Stimulated activated CD4-positive, alpha-beta T cell treated with anti-CD3 and anti-CD28 coated beads, Interleukin-12 subunit alpha, Interleukin-12 subunit beta, amount 100 ng/mL, for 48 hours (primary cell): ENCODE results near the gene INHA.
A peak's percentile ranks its signal among the peaks of the same experiment; 100 is the strongest.

Experiments used
- DNase-seq, 3 donors: peaks; one replicate each; pipeline ENCODE4 v3.0.0-alpha.2; 2020; ENCODE audit warnings: low read depth in 2 of 3, low spot score in 1 of 3

Gene INHA, protein sequence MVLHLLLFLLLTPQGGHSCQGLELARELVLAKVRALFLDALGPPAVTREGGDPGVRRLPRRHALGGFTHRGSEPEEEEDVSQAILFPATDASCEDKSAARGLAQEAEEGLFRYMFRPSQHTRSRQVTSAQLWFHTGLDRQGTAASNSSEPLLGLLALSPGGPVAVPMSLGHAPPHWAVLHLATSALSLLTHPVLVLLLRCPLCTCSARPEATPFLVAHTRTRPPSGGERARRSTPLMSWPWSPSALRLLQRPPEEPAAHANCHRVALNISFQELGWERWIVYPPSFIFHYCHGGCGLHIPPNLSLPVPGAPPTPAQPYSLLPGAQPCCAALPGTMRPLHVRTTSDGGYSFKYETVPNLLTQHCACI

DNA sequence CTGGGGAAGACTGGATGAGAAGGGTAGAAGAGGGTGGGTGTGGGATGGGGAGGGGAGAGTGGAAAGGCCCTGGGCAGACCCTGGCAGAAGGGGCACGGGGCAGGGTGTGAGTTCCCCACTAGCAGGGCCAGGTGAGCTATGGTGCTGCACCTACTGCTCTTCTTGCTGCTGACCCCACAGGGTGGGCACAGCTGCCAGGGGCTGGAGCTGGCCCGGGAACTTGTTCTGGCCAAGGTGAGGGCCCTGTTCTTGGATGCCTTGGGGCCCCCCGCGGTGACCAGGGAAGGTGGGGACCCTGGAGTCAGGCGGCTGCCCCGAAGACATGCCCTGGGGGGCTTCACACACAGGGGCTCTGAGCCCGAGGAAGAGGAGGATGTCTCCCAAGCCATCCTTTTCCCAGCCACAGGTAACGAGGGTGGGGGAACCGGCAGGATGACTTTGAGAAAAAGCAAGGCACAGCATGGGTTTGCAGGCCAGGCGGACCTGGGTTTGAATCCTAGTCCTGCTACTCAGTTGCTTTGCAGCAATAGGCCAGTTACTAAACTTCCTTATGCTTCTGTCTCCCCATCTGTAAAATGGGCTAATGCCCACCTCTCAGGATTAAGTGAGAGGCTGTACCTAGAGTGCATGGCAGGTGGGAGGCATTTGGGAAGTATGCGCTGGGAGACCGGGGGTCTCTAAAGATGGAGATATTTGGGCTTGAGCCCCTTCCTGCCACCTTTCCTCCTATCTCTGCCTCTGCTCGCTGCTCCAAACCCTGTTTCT is at the start of gene INHA:
Gene INHA, plus strand, starts transcription at position 74 of the 765 bp plus-strand sequence. Its CDS starts 65 bp downstream, at position 139.
- DNase-seq: no peak

DNA sequence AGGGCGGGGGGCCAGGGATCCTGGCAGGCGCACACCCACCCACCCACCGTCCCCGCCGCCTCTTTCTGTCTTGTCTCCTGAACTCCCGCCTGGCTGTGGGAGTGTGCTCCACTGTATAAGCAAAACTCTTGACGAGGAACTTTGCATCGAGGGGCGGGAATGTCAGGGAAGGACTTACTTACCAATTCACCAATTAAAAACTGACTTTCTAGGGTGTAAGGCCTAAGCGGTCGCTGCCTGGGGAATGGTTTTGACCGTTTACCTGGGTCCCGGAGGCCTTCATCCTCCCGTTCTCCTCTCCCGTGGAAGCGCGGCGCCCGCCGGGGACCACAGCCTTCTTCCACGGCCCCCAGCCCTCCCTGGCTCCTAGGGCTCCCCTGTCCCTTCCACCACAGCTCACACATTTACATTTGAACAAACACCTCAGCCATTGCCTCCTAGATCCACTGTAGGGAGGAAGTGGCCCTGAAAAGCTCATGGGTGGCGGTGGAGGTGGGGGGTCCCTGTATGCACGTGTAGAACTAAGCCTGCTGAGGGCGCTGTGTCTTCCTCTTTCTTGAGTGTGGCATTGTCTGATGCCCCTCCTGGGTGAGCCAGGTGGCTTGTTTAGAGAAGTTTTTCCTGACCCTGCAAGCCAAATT is 49.0 kb upstream of the INHA start:
- DNase-seq: no peak

DNA sequence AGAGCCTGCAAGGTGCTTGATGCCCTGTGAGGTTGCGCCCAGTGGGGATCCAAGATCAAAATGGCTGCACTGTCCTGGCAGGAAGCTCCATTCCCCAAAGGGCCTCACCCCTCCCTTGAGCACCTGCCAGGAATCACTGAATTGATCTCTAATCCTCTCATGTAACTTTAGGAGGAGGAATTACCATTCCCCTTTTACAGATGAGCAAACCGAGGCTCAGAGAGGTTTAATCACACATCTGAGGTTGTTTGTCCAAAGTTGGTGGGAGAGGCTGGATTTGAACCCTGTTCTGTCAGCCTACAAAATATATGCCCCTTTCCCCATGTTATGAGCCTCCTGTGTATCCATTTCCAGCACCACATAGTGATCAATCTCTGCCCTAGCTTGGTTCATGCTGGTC is 47.3 kb upstream of the INHA start:
- DNase-seq: no peak

GRCh38 chr2:219525533-219526232 is 46.4 kb upstream of the INHA start:
- no peak for DNase-seq

GRCh38 chr2:219526320-219527075 is 45.6 kb upstream of the INHA start:
- no peak for DNase-seq

DNA sequence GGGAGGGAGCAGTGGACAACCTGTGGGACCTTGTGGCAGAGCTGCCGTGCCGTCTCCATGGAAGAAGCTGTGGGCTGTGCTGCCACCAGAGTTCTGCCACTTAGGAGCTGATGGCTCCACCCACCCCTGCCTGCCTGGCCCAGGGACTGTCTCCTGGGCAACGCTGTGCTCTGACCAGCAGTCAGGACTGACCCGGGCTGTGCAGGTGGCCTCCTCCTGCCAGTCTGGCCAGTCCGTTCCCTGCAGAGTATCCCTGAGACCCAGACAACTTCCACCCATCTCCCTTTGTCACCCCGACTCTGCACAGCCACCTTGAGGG is 45.1 kb upstream of the INHA start:
- no peak for DNase-seq

DNA sequence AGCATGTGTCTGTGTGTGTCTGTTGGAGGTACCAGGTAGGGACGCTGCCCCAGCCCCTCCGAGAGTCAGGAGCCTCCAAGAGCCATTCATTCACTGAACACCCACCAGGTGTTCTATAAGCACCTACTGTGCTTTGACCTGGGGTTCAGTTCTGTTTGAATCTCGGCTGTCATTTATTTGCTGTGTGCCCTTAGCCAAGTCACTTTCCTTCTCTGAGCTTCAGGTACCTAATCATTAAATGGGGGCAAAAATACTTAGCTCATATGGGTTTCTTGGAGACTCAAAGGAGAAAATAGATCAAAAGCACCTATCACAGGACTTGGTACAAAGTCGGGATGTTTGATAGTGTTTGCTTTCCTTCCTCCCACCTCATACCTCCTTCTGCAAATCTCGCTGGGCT is 44.6 kb upstream of the INHA start:
- DNase-seq: no peak

GRCh38 chr2:219530048-219530963 is 41.8 kb upstream of the INHA start:
- peak; percentile 75 to 88 (median 82) for DNase-seq

DNA sequence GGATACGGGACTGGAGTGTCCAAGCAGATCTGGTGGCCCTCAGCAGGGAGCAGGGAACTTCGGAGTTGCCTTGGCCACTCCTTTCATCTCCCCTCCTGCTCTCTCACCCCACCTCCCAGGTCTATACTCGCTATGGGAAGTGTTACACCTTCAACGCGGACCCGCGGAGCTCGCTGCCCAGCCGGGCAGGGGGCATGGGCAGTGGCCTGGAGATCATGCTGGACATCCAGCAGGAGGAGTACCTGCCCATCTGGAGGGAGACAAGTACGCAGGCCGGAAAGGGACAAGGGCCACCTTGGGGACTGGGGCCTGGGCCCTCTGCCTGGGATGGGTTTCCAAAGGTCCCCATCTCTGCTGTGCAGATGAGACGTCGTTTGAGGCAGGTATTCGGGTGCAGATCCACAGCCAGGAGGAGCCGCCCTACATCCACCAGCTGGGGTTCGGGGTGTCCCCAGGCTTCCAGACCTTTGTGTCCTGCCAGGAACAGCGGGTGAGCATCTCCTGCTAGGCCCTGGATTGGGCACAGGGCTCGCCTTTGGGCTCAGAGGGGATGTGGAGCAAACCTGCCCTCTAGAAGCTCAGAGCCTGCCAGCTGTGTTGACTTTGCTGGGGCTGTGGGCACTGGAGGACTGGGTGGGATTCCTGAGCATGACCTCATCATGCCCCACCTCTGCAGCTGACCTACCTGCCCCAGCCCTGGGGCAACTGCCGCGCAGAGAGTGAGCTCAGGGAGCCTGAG is 40.3 kb upstream of the INHA start:
- DNase-seq: no peak

- DNase-seq: no peak
Observed at GRCh38 chr2:219532378-219532649, 39.8 kb upstream of the INHA start.

DNA sequence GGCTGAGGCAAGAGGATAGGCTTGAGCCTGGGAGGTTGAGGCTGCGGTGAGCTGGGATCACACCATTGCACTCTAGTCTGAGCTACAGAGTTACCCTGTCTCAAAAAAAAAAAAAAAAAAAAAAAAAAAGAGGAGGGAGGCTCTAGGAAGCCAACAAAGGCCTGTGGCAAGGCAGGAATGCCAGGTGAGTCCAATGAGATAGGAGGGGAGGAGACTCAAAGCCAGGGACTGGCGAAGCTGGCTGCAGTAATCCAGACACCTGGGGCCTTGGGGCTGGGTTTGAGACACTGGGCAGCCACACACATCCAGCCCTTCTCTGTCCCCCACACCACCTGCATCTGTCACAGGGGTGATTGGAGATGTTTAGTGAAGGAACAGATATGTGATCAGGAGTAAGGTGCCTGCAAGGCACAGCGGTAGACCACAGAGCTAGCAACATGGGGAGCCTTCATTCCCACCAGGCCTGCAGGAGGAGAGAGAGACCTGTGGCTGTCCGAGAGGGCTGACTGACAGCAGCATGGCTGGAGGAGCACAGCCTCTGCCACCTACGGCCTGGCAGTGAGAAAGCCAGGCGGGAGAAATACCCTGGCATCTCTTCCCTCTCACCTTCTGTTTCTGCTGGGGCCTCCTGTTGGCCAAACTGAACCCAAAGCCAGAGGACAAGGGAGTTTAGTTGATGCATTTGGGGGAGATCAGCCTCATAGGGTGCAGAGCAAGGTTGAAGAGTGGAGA is 38.0 kb upstream of the INHA start:
- no peak for DNase-seq

DNA sequence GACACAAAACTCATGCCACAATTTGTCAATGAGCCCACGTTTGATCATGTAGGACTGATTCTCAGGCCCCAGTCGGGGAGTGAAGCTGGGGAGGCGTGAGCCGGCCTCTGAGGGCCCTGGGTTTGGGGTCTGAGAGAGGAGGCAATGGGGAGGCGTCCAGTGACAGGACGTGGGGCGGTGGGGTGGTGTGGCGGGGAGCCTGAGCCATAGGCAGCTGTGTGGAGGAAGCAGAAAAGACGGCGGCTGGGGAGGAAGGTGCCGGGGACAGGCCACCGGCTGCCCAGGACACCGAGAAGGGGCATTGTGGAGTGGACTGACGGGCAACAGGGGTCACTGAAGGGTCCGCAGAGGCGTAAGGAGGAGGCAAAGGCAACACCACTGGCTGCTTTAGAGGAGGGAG is 35.7 kb upstream of the INHA start:
- DNase-seq: no peak

GRCh38 chr2:219536967-219537366 is 35.1 kb upstream of the INHA start:
- DNase-seq: no peak

GRCh38 chr2:219537657-219538488 is 34.2 kb upstream of the INHA start:
- DNase-seq: no peak

DNA sequence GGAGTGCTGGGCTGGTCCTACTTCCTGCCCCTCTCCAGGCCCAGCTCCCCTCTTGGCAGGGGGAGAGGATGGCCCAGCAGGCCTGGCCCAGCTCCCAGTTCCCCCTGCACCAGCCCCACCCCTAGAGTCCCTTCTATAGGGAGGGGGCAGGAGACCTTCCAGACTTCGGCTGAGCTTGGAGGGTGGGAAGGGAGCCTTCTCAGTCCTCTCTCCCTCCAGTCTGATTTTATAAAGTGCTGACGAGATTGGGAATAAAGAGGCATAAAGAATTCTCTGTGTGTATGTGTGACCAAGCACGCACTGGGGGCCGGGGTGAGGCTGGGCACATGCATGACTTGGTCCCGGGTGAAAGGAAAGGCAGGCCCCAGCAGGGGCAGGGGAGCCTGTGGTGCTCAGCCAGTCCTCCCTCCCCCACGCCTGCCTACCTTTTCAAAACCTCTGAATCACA is 33.6 kb upstream of the INHA start:
- no peak for DNase-seq

DNA sequence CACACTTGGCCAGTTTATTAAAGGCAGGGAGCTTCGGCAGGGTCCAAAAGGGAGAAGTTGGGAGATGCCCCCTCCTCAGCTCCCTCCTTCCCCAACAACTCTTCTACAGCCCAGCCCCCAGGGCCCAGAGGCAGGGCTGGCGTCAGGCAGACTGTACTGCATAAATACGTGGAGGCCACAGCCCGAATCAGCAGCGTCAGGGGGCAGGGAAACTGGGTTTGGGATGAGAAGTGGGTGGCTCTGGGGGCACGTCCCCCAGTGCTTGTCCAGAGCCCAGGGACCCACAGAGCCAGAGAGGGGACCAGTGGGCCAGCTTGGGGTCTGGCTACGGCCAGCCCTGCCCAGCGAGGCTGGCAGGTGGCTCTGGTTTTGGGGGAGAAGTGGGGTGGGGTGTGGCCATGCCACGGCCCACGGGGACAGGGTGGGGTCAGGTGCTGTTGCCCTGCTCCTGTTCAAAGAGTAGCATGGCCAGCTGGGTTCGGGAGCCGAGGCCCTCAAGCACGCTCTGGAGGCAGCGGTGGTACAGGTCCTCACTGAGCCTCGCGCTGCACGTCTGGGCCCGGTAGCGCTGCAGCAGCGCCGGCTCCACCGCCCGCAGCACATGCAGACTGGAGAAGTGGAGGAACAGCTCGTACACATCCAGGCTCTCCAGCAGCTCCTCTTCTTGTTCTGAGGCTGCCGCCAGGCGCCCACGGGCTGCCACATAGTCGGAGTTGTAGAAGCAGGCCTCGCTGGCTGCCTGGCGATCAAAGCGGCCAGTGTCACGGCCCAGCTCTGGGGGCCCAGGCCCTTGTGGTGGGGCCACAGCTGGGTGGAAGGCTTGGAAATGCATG is 32.9 kb upstream of the INHA start:
- DNase-seq: no peak
